Inflammatory macrophage (primary cell): Measurements from ENCODE around the gene RRBP1.
"Not testable (repeated sequence)": the region's sequence is repeated elsewhere in the genome, so short reads cannot be mapped to it uniquely, and the experiment has no call there.

Experiments
- DNase-seq, 2 donors: peaks; one replicate each; pipeline ENCODE4 v3.0.0-alpha.2; 2020 to 2022

RRBP1 gene

GRCh38 chr20:17709361-17710293 is 27.6 kb upstream of the RRBP1 start:
- DNase-seq = no peak

GRCh38 chr20:17708675-17709360 is 26.8 kb upstream of the RRBP1 start:
- no peak for DNase-seq

DNA sequence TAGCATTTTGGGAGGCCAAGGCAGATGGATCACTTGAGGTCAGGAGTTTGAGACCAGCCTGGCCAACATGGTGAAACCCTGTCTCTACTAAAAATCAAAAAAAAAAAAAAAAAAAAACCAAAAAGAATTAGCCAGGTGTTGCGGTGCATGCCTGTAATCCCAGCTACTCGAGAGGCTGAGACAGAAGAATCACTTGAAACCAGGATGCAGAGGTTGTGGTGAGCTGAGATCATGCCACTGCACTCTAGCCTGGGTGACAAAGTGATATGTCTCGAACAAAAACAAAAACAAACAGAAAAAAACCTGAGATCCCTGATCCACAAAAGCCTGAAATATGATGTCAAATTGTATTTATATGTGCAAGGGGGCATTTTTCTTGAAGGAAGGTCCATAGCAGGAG is 25.9 kb upstream of the RRBP1 start:
- not testable (repeated sequence) for DNase-seq

- DNase-seq = no peak
Observed at GRCh38 chr20:17706632-17707031, 24.6 kb upstream of the RRBP1 start.

DNA sequence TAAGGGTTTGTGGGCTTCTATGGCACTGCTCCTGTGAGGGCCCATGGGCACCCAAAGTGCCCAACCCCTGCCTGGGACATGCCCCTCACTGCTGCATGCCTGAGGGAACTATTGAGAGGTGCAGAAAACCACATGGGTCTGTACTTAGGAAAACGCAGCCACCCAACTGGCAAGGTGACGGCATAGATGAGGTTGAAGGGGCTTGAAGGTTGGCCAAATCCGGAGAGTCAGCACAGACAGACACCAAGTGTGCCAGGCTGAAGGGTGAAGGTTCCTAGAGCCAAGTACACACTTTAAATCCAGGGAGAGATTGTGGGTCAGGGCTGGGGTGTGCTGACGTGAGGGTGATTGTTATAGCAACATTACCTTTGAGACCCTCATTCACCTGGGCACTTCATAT is 23.9 kb upstream of the RRBP1 start:
- no peak for DNase-seq

GRCh38 chr20:17704589-17705317 is 22.7 kb upstream of the RRBP1 start:
- DNase-seq = no peak

DNA sequence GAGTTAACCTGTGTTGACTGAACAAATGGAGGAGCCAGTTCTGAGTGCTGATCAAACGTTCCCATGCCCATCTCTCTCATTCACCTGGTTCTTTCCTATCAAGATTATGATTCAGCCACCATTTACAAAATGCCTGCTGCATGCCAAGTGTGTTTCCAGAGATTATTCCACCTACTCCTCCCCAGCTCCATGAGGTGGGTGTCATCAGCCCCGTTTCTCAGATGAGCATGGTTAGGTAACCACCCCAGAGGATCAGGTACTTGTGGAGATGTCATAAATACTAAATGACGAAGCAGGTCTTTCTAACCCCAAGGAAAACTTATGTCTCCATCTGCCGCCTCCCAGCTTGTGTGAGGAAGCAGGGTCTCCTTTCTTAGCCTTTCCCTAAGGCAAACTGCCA is 19.8 kb upstream of the RRBP1 start:
- DNase-seq = no peak

GRCh38 chr20:17700637-17701036 is 18.6 kb upstream of the RRBP1 start:
- DNase-seq = no peak

DNA sequence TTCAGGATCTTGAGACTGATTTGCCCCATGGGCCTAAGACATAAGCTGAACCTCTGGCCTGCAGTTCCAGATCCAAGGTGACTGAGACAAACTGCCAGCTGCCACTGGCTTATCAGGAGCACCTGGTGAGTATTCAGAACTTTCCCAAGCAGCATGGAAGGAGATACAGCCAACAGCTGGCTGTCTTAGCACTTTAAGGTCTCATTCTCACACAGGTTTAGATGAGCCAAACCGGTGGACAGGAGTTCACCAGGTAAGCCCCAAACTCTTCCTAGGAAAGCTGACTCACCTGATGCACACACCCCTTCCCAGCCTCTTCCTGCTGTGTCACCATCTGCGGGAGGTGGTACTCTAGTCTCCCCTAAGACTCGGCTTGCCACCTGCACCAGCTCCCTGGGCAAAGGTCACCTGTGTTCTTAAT is 17.9 kb upstream of the RRBP1 start, which contains the start of gene BANF2:
Gene BANF2, plus strand, starts transcription at position 36 of the 421 bp plus-strand sequence. CDS start 25,060 bp downstream, outside the sequence.
- DNase-seq = no peak

DNA sequence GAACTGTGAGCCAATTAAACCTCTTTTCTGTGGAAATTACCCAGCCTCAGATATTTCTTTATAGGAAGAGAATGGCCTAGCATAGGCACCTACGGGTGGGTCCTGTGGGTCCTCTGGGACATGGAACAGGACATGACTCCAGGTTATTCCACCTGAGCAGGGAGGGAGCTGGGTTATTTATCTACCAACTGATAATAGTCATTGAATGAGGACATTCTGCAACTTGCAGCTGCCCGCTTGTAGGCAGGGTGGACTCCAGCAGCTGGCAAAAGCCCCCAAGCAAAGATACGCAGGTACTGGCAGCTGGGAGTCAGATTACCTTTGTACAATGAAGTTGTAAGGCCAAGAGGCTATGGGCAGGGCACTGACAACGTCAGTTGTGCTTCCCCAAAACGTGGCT is 16.3 kb upstream of the RRBP1 start:
- no peak for DNase-seq

- DNase-seq = no peak
Observed at GRCh38 chr20:17697171-17697570, 15.1 kb upstream of the RRBP1 start.

GRCh38 chr20:17696287-17696686 is 14.2 kb upstream of the RRBP1 start:
- DNase-seq = no peak

DNA sequence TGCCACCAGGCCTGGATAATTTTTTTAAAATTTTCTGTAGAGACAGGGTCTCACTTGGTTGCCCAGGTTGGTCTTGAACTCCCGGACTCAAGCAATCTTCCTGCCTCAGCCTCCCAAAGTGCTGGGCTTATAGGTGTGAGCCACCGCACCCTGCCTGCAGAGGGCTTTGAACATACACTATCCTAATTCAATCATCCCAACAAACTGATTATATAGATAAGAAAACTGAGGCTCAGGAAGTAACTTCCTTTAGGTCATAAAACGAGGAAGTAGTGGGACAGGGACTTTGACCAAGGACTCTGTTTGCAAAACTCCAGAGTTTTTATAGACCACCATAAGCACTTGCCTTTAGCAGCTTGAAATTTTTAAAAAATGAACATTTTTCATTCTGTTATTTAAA is 12.7 kb upstream of the RRBP1 start:
- DNase-seq = no peak

DNA sequence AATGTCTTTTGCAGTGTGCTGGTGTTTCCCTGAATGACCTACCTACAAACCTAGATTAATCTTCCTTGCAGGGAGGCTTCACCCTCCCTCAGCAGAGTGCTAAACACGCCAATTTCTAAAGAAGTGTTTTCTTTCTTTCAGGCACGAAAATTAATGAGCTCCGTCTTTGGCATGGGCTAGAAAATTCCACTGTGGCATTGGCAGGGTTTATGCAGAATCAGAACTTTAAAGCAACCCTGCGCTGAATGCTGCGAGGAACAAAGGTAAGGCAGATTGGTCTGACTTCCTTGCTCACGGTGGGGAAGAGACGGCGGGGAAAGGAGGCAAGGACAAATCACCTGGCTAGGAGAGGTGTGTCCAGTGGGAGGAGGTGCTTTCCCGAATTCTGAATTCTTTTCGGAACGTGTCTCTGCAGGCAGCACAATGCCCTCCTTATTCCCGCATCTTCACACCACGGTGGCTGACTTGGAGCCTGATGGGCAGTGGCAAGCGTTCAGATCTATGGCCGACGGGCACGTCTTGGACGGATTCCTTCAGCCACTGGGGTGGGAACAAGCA is 11.5 kb upstream of the RRBP1 start:
- DNase-seq = no peak

DNA sequence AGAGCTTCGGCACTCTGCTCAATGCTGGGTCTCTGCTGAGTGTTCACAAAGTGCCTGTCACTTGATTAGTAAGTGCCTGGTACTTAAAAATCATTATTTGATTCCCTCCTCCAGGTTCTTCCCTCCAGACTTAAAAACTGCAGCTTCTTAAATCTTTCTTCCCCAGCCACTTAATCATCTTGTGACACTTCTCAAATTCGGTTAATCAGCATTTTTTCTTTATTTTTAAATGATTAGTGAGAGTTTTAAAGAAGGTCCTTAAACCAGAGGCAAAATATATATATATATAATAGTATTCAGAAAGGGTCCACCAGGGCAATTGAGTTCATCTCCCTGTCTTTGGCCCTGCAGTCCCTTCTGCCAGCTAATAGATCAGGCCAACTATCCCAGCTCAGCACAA is 9.7 kb upstream of the RRBP1 start:
- no peak for DNase-seq

GRCh38 chr20:17690144-17690543 is 8.1 kb upstream of the RRBP1 start:
- DNase-seq = no peak

DNA sequence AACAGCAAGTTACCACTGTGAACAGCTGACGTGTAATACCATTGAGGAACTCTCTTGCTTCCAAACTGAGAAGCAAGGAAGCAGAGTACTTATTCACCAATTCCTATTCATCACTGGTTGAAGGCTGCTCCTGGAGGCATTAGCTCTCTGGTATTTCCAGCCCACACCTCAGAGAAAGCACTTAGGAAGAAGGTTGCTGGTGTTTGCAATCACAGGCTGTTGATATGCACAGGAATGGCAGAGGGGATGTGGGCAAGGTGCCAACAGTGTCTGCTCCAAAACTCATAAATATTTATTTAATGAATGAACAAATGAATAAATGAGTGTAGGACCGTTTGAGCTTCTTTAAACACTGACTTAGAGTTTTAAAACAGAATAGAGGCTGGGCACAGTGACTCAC is 6.9 kb upstream of the RRBP1 start:
- peak in 1 of 2 donors; percentile 15 for DNase-seq

DNA sequence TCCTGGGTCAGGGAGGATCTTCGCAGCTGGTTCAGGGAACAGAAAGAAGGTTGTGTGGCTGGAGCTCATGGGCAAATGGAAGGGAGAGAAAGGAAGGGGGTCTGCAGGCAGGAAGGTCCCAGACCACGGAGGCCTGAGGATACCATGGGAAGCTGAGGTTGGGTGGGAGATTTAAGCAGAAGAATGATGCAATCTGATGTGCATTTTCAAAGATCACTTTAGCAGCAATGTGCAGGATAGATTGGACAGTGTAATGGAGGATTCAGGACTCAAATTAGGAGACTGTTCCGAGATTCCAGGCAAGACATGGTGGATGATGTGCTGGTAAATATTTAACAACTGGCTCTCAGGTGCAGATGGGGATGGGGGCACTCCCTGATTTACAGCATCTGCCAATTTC is 5.8 kb upstream of the RRBP1 start:
- no peak for DNase-seq

- no peak for DNase-seq
Observed at GRCh38 chr20:17685168-17685567, 3.1 kb upstream of the RRBP1 start.

DNA sequence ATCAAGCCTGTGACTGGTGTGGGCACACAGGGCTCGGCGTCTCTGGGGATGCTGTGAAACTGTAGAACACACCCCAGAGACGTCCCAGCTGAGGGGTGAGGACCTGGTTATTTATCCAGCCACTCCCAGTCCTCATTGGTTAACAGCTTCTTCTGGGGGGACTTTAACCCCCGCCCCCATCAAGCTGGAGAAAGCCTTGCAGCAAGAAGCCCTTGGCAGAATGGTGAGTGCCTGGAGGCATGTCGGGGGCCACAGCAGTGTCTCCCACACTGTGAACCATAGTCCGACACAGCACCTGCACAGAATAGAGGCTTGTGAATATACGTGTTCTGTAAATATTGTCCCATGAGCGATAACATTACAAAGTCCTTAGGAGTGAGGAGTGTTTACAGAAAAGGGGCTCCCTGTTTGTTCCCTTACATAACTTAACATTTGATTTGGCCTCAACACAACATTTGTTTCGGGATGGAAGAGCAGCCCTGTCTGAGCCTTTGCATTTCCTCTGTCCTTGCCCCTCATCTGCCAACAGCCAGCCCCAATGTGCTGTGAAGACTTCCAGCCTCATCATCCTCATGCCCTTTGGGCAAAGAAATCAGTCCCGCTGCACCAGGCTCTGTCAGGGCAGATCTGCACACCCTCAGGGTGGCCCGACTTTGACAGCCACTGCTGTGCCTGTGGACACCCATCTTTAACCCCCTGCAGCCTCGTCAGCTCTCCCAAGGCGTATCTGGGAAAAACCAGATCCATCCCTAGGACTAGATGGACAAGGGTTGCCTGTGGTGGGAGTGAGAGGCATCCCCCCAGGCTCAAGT is 2.2 kb upstream of the RRBP1 start:
- DNase-seq = no peak

- DNase-seq = no peak
Observed at GRCh38 chr20:17683218-17684076, 1.4 kb upstream of the RRBP1 start.
